ENCODE results near the gene SIAE. TPM values are rescaled to one million over a fixed set of nuclear protein-coding genes. Genes with fewer than 3 reads are reported as not detected.

SIAE gene
- 1 to 10 TPM; 4.5 to 5.6 TPM for total RNA-seq
- 5.3 TPM for polyA plus RNA-seq (2013, experiment 1 of 2)
- polyA plus RNA-seq (2013, experiment 2 of 2): 5.3 TPM
- 0.72 to 11.6 (median 4.7) reads per million in 172 experiments for total RNA-seq

- POLR2A ChIA-PET: interaction anchor here (0.6 to 6.2 kb wide), 19 partner anchors 15 to 559 kb away, joined by 3 to 89 read pairs (median 4); partner anchors contain the start of genes CCDC15, TBRG1, TMEM218 and VWA5A
- H3K4me3 ChIP-seq (ENCODE audit: low read length): peak within 1 kb of the TSS; percentile 85
- H3K4me3 Mint-ChIP-seq: peak within 1 kb of the TSS; percentile 91
- no peaks in the 10 kb centered on the region for H3K27me3 Mint-ChIP-seq
- no peak within 1 kb of the TSS for H3K27ac Mint-ChIP-seq
- H3K9me3 ChIP-seq (ENCODE audit: control insufficient read depth in 1 of 2, insufficient read depth in 1 of 2, low read length in 2 of 2): no peaks in the 10 kb centered on the region
- ATAC-seq (ENCODE audit: poor library complexity): peak; percentile 66
- peaks cover 10% of the 10 kb centered on the region for H3K36me3 Mint-ChIP-seq (ENCODE audit: low read depth)
- peak; percentile 70 to 95 (median 80) for DNase-seq
- peaks cover 42% of the 10 kb centered on the region for H3K4me1 Mint-ChIP-seq (ENCODE audit: low read depth)
- H3K9me3 Mint-ChIP-seq: no peaks in the 10 kb centered on the region
- H3K27me3 ChIP-seq (ENCODE audit: control insufficient read depth in 1 of 2, insufficient read depth in 2 of 2, low read length in 2 of 2): no peaks in the 10 kb centered on the region
- no peaks in the 10 kb centered on the region for H3K36me3 ChIP-seq (ENCODE audit: insufficient read depth, low read length)
- intact Hi-C loops (cut with DNase I, micrococcal nuclease): loop anchor here (2.0 to 10.0 kb wide), 5 partner anchors 65 to 1211 kb away; partner anchors contain the start of genes CCDC15 (in 1 of the 2), HYLS1 (in 1 of the 2), NRGN (in 1 of the 2) and TMEM218 (in 1 of the 2)
- H3K27ac ChIP-seq (ENCODE audit: low read depth in 1 of 2, low read length in 2 of 2): peak within 1 kb of the TSS; percentile 71 to 80
- peaks cover 32% of the 10 kb centered on the region for H3K4me1 ChIP-seq (ENCODE audit: insufficient read depth, low read length)
- no peak for TF ChIP-seq CTCF (IDR thresholded peaks at IDR 0.05)
- CTCF ChIA-PET: interaction anchor here (0.8 to 5.9 kb wide), 9 partner anchors 10 to 203 kb away, joined by 3 to 48 read pairs (median 4); partner anchors contain the start of gene ESAM
Observed at GRCh38 chr11:124673333-124674167, at the start of gene SIAE, which contains the start of gene SPA17. TSS of gene SIAE (minus strand) at chr11:124673739. CDS start at chr11:124673708, 31 bp downstream. TSS of gene SPA17 (plus strand) at chr11:124673904. CDS start at chr11:124675265, 1,361 bp downstream.

GRCh38 chr11:124722176-124722575 lies 48.6 kb upstream of the SIAE start:
- no peaks in the 10 kb centered on the region for H3K9me3 ChIP-seq (ENCODE audit: control insufficient read depth in 1 of 2, insufficient read depth in 1 of 2, low read length in 2 of 2)
- no peak overlapping the region for H3K27ac ChIP-seq (ENCODE audit: low read depth in 1 of 2, low read length in 2 of 2)
- H3K36me3 ChIP-seq (ENCODE audit: insufficient read depth, low read length): no peaks in the 10 kb centered on the region
- H3K27ac Mint-ChIP-seq: no peak overlapping the region
- intact Hi-C loops (cut with DNase I, micrococcal nuclease): no loop called here
- peaks cover 11 to 15% of the 10 kb centered on the region in 2 experiments for H3K27me3 ChIP-seq (ENCODE audit: control insufficient read depth in 1 of 2, insufficient read depth in 2 of 2, low read length in 2 of 2)
- peaks cover 44% of the 10 kb centered on the region for H3K4me1 Mint-ChIP-seq (ENCODE audit: low read depth)
- POLR2A ChIA-PET: no interaction called here
- no peak overlapping the region for H3K4me3 Mint-ChIP-seq
- ATAC-seq (ENCODE audit: poor library complexity): no peak
- H3K4me1 ChIP-seq (ENCODE audit: insufficient read depth, low read length): peaks cover 25% of the 10 kb centered on the region
- CTCF ChIA-PET: no interaction called here
- H3K36me3 Mint-ChIP-seq (ENCODE audit: low read depth): no peaks in the 10 kb centered on the region
- no peak for TF ChIP-seq CTCF (IDR thresholded peaks at IDR 0.05)
- no peaks in the 10 kb centered on the region for H3K9me3 Mint-ChIP-seq
- H3K4me3 ChIP-seq (ENCODE audit: low read length): no peak overlapping the region
- H3K27me3 Mint-ChIP-seq: peaks cover 54% of the 10 kb centered on the region
- no peak for DNase-seq

- H3K27me3 Mint-ChIP-seq: peaks cover 58% of the 10 kb centered on the region
- no peak overlapping the region for H3K4me3 Mint-ChIP-seq
- ChIA-PET CTCF (no interaction called here), POLR2A (no interaction called here)
- intact Hi-C loops (cut with DNase I, micrococcal nuclease): no loop called here
- Histone ChIP-seq H3K36me3 (ENCODE audit: insufficient read depth, low read length) (no peaks in the 10 kb centered on the region), H3K9me3 (ENCODE audit: control insufficient read depth in 1 of 2, insufficient read depth in 1 of 2, low read length in 2 of 2) (no peaks in the 10 kb centered on the region), H3K4me3 (ENCODE audit: low read length) (no peak overlapping the region), H3K4me1 (ENCODE audit: insufficient read depth, low read length) (peaks cover 21% of the 10 kb centered on the region), H3K27me3 (ENCODE audit: control insufficient read depth in 1 of 2, insufficient read depth in 2 of 2, low read length in 2 of 2) (peaks cover 21 to 33% of the 10 kb centered on the region in 2 experiments), H3K27ac (ENCODE audit: low read depth in 1 of 2, low read length in 2 of 2) (no peak overlapping the region)
- peaks cover 31% of the 10 kb centered on the region for H3K4me1 Mint-ChIP-seq (ENCODE audit: low read depth)
- DNase-seq (no peak), ATAC-seq (ENCODE audit: poor library complexity) (no peak)
- H3K36me3 Mint-ChIP-seq (ENCODE audit: low read depth): no peaks in the 10 kb centered on the region
- no peak for TF ChIP-seq CTCF (IDR thresholded peaks at IDR 0.05)
- H3K9me3 Mint-ChIP-seq: no peaks in the 10 kb centered on the region
- H3K27ac Mint-ChIP-seq: no peak overlapping the region
Observed at GRCh38 chr11:124719534-124719933, 46.0 kb upstream of the SIAE start.
